ENCODE data around the gene TAF11L8.

GRCh38 chr5:17625686-17626085 is 34.9 kb upstream of the TAF11L8 start:
- TF ChIP-seq CTCF (conservative IDR thresholded peaks at IDR 0.05 in 1 of 2, IDR thresholded peaks at IDR 0.05 in 1 of 2; ENCODE audit: low read depth in 1 of 2, low read length in 2 of 2) (no peak), EZH2 (IDR thresholded peaks at IDR 0.05; ENCODE audit: low read length, missing control alignments) (no peak)
